GM12873 (cell line): Measurements from ENCODE around the gene MAJIN.

Experiments
- TF ChIP-seq, protein P1 (sequence below): IDR thresholded peaks from 2 replicates; pipeline ENCODE4 v1.5.1; 2012; ENCODE audit warnings: low read depth, mild to moderate bottlenecking, moderate library complexity, low read length, control low read depth; ENCODE audit not compliant: insufficient read depth; ENCODE audit errors: missing control alignments

Gene MAJIN

DNA sequence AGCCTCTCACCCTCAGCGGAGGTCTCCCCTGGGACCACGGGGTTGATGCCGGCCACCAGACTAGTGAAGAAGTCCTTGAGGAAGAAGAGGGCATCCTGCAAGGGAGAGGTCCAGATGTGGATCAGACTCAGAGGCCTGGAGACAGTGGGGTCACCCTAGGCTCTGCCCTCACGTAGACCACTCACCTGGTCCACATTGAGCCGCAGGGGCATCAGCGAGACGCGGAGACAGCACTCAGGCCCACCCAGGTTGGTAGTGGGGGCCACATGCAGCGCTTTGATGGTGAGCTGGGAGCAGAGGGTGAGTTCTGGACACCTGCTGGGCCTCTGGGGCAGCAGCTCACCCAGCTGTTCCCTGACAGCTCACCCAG lies 73.8 kb downstream of the MAJIN start:
- TF ChIP-seq, protein P1, sequence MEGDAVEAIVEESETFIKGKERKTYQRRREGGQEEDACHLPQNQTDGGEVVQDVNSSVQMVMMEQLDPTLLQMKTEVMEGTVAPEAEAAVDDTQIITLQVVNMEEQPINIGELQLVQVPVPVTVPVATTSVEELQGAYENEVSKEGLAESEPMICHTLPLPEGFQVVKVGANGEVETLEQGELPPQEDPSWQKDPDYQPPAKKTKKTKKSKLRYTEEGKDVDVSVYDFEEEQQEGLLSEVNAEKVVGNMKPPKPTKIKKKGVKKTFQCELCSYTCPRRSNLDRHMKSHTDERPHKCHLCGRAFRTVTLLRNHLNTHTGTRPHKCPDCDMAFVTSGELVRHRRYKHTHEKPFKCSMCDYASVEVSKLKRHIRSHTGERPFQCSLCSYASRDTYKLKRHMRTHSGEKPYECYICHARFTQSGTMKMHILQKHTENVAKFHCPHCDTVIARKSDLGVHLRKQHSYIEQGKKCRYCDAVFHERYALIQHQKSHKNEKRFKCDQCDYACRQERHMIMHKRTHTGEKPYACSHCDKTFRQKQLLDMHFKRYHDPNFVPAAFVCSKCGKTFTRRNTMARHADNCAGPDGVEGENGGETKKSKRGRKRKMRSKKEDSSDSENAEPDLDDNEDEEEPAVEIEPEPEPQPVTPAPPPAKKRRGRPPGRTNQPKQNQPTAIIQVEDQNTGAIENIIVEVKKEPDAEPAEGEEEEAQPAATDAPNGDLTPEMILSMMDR = no peak

DNA sequence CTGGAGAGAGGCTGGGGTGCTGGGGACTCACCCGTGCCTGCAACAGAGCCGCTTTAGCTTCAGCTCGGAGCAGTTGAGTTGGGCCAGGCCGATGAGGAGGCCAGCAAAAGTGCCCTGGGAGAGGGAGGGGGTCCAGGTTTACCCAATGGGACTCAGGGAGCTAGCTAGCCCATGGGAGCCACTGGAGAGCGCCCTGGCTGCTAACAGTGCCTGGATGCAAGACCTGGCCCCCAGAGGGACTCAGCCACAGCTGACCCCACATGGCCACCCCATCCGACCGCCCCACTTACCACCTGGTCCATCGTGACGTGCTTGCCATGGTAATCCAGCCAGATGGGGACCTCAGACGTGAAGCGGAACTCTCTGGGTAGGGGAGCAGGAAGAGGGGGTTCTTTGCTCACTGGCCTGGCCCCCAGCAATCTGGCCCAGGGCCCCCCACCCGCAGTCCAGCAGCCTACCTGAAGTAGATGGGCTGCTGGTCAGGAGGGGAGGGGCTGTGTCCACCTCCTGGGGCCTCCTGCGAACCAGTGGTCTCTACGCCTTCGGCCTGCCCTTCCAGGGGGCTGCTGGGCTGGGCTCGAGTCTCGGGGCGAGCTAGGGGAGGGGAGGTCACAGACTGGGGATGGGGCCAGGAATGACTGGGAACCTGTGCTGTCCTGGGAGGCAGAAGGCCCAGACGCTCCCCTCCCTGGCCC lies 74.4 kb downstream of the MAJIN start:
- TF ChIP-seq, protein P1 = no peak

DNA sequence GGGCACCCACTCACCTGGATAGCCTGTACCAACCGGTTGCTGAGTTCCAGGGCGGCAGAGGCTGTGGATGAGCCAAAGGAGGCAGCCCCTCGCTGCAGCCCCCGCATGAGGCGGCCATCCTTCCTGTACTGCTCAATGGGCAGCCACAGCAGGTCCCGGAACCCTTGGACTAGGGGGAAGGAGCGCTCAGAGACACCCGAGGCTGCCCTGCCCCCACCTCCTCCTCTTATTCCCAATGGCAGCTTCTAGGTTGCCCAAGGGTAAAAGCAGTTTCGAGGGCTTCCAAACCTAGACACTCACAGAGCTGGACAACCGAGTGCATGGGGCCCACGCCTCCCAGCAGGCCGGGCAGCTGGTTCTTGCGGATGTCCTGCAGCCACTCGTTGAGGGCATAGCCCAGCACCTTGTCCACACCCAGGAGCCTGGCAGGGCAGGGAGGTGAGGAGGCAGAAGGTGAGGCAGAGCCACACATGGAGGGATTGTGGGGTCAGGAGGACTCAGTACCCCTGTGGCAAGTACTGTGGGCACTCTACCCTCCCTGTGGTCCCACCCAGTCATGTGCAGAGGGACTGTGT lies 75.4 kb downstream of the MAJIN start:
- TF ChIP-seq, protein P1 = no peak

DNA sequence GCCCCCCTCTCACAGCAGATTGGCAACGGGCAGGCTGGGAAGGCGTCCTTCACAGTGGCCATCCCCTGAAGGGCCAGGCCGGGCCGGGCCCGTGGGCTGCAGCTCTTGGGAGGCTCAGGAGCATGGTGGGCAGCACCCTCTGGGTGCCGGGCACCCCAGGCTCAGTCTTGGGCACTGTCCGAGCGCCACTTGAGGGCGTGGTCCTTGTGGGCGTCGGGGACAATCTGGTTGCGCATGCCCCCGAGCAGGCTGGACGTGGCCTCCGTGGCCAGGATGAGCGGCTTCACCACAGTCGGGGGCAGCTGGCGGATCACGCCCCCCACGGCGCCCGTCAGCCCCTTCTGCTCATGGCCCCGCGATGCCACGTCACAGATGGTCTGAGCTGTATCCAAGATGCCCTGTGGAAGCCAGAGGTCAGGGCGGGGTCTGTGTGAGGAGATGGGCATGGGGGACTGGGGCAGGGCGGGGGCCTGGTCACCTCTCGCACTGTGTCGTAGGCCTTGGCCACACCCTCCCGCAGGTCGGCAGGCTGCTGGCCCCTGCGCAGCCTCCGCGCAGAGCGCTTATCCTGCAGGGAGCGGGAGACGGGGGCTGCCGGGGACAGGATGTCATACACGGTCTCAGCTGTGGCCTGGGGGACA lies 77.0 kb downstream of the MAJIN start:
- TF ChIP-seq, protein P1 = no peak

DNA sequence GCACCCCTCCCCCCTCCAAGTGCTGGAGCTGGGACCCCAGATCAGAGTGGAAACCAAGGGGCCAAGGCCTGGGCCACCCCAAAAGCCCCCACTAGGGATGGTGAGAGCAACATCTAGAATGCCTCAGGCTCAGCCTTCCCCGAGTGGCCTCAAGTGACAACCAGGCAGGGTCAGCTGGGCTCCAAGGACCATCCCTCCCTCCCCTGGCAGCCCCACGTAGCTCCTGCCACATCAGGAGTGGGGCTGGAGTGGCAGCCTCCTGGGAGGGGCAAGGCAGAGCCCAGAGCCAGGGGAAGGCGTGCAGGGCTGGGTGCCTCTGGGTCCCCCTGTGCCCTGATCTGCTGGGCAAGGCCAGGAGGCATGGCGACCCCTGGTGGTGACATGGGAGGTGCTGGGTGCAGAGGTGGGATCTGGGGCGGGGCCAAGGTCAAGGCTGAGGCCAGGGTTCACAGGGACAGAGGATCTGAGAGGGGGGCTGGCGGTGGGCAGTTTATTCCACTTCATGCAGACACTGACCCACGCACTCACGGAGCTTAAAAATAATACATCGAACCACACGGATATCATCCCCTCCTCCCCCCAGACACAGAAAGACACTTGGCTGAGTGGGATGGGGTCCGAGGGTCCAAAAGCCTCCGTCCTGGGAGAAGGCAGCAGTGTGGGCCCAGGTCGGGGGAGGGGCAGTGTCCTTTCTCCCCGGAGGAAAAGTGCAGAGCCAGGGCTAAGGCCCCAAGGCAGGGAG lies 77.7 kb downstream of the MAJIN start:
- TF ChIP-seq, protein P1 = peak; percentile 94

DNA sequence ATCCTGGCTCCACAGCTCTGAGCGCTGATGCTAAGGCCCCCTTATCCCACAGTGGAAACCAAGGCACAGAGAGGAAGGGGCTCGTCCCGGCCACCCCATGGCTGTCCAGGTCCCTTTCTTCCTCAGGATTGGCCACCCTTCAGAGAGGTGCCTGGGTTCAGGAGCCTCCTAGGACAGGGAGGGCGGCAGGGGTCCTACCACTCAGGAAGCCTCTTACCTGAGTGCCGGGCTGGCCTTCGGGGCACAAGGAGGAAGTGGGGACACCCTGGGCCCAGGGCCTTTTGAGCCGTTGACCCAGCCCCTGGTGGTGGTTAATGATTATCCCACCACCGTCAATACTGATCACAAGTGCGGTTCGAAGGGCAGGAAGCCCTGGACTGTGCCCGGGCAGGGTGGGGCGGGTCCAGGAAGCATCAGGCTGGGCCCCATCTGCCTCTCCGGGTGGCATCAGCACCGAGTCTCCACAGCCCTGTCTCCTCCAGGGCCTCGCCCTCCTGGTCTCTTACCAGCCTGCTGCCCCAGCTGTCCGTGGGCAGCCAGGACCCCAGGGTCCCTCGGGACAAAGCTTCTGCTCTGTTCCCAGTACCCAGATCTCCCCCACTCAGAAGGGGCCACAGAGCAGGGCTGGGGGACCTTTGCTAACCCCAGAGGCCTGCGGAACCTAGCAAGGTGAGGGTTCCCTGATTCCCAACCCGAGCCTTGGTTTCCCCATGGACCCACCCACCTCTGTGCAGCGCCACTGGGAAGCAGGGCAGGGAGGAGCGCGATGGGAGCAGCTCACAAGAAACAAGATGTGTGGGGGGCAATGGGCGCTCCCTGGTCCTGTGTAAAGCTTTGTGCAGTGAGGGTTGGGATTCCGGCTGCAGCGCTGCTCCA lies 78.5 kb downstream of the MAJIN start:
- TF ChIP-seq, protein P1 = peak; percentile 4
